ENCODE data around the gene NGB.

Gene NGB

DNA sequence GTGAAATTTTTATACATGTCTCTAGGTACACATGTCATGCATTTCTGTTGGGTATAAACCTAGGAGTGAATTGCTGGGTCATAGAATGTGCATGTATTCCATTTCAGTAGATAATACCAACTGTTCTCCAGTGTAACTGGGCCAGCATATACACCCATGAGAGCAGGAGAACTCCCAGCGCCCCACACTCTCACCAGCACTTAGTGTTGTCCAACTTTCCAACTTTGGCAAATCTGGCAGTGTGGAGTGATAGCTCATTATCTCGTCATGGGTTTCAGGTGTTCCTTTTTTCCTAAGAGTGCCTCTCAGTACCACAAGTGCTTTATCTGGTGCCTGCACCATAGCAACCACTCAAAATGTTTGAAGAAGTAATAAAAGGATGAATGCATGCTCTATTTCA, 40.1 kb downstream of the NGB start:
- DNase-seq (ENCODE audit: low read depth): no peak
- TF ChIP-seq, protein P1, sequence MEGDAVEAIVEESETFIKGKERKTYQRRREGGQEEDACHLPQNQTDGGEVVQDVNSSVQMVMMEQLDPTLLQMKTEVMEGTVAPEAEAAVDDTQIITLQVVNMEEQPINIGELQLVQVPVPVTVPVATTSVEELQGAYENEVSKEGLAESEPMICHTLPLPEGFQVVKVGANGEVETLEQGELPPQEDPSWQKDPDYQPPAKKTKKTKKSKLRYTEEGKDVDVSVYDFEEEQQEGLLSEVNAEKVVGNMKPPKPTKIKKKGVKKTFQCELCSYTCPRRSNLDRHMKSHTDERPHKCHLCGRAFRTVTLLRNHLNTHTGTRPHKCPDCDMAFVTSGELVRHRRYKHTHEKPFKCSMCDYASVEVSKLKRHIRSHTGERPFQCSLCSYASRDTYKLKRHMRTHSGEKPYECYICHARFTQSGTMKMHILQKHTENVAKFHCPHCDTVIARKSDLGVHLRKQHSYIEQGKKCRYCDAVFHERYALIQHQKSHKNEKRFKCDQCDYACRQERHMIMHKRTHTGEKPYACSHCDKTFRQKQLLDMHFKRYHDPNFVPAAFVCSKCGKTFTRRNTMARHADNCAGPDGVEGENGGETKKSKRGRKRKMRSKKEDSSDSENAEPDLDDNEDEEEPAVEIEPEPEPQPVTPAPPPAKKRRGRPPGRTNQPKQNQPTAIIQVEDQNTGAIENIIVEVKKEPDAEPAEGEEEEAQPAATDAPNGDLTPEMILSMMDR (conservative IDR thresholded peaks at IDR 0.05; ENCODE audit: control insufficient read depth, insufficient read depth, low read depth, low read length): no peak
- H3K4me3 ChIP-seq (ENCODE audit: control insufficient read depth, low read depth, low read length): no peak overlapping the region

DNA sequence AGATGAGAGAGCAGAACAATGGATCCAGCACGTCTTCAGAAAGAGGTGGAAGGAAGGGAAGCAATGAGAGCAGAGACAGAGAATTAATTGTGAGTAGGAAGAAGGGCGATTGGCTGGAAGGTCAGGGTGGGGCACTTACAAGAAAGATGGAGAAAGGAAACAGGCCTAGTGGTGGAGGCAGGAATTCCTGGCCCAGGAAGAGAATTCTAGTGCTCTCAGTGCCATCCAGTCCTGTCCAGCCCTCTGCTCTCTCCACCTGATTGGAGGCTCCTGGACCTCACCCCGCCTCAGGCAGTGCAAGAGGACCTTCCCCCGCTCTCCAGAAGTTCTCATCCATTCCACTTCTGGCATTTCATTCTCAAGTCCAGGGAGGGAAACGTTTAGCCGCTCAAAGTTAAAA, 43.0 kb downstream of the NGB start:
- DNase-seq (ENCODE audit: low read depth): no peak
- H3K4me3 ChIP-seq (ENCODE audit: control insufficient read depth, low read depth, low read length): no peak overlapping the region
- TF ChIP-seq, protein P1 (conservative IDR thresholded peaks at IDR 0.05; ENCODE audit: control insufficient read depth, insufficient read depth, low read depth, low read length): no peak

DNA sequence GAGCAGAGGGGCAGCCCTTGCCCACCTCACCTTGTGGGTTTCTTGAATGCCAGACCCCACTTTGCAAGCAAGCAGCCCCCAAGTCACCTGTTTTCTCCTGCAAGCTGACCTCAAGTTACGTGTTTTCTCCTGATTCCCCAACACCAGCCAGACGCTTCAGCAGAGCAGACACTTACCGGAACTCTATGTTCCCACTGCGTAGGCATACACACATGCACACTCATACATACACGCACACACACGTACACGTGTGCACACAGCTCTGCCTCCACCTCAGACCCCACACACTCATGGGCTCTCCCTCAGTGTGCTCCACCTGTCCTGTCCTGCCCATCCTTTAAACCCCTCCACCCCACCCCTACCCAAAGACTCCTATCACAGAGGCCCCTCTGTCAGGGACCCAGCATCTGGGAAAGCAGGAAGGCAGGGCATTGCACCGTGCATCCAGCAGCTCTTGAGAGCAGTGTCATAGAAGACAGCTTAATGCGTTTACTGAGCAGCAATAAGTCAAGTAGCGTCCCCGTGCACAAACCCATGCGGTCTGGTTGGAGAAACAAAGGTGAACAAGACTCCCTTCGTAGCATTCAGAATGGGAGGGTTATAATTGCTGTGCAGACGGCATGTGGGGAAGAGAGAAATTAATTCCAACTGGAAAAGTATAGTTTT, 45.0 kb downstream of the NGB start:
- no peak overlapping the region for H3K4me3 ChIP-seq (ENCODE audit: control insufficient read depth, low read depth, low read length)
- DNase-seq (ENCODE audit: low read depth): no peak
- TF ChIP-seq, protein P1 (conservative IDR thresholded peaks at IDR 0.05; ENCODE audit: control insufficient read depth, insufficient read depth, low read depth, low read length): no peak

DNA sequence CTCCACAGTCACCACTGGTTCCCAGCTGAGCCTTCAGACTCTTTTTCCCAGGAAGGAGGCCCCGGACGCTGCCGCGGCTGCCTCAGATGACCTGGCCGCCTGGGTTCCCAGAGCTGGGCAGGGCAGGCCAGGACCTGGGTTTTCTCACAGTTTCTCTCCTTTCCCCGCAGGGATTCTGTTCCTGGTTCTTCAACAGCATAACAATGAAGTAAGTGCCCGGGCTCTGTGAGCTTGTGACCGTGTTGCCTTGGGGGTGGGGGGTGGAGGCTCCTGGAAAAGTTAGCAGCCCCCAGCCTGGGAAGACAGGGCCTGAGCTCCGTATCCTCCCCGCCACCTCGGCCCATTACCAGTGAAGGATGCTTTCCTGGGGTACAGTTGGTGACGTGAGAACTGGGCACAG, 45.8 kb downstream of the NGB start:
- no peak for DNase-seq (ENCODE audit: low read depth)
- H3K4me3 ChIP-seq (ENCODE audit: control insufficient read depth, low read depth, low read length): no peak overlapping the region
- TF ChIP-seq, protein P1 (conservative IDR thresholded peaks at IDR 0.05; ENCODE audit: control insufficient read depth, insufficient read depth, low read depth, low read length): no peak

DNA sequence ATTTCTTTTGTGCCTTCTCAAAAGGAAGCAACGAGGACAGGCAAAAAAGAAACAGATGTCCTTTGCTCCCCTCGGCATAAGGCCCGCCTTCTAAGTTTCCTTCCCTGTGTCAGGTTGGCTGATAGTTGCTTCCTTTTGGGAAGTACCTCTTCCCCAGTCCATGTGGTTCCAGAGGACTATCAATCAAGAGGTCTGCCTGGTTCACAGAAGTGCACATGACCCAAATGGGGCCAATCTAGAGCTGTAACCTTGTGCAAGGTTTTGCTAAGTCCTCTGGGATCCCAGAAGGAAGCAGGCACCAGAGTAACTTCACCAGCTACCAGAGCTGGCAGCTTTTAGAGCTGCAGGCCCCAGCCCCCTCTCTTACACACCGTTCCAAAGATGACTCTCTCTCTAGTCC, 46.8 kb downstream of the NGB start:
- DNase-seq (ENCODE audit: low read depth): no peak
- TF ChIP-seq, protein P1 (conservative IDR thresholded peaks at IDR 0.05; ENCODE audit: control insufficient read depth, insufficient read depth, low read depth, low read length): no peak
- no peak overlapping the region for H3K4me3 ChIP-seq (ENCODE audit: control insufficient read depth, low read depth, low read length)

DNA sequence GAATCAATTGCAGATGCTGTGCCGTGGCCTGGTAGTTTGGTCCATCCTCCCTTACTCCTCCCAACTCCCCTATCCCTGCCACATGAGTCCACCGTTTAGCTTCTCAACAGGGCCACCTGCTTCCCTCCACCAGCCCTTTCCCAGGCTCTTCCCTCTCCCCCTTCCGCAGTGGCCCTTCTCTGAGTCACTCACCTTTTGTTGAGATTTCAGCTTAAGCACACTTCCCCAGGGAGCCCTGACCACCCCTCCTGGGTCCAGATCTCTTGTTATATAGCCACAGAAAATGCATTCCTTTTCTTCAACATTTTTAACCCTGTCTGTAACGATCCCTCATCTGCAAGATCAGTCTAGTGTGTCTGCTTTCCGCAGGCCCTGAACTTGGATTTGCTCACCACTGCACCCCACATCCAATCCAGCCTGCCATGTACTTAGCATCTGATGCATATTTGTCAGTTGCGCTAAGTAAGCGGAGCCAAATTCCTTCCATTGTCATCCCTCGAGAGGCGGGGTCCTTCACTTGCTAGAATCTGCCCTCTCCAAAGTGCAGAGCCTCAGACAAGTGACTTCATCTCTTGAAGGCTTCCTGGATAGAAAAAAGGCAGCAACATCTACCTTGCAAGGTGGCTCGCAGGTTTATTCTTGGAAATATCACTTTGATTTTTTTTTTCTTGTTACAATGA, 48.3 kb downstream of the NGB start:
- H3K4me3 ChIP-seq (ENCODE audit: control insufficient read depth, low read depth, low read length): no peak overlapping the region
- TF ChIP-seq, protein P1 (conservative IDR thresholded peaks at IDR 0.05; ENCODE audit: control insufficient read depth, insufficient read depth, low read depth, low read length): no peak
- DNase-seq (ENCODE audit: low read depth): no peak
